T-helper 17 cell (primary cell): ENCODE results near the gene ESCO1. TPM values are rescaled to one million over a fixed set of nuclear protein-coding genes. Genes with fewer than 3 reads are reported as not detected.
"Not testable (repeated sequence)": the region's sequence is repeated elsewhere in the genome, so short reads cannot be mapped to it uniquely, and the experiment has no call there.

ENCODE experiments used
- ATAC-seq: fragments of 150-1000 bp; cut with Tn5 transposase; 2 replicates; pipeline ENCODE4 v1.10.0; 2021; ENCODE audit warnings: mild to moderate bottlenecking, moderate library complexity
- DNase-seq, 3 donors: peaks; one replicate each; pipeline versions ENCODE4 v3.0.0 to v3.0.0-alpha.2; 2020 to 2021
- H3K9me3 ChIP-seq: one replicate; pipeline ENCODE4 v1.7.0; 2013; ENCODE audit warnings: low read length, mild to moderate bottlenecking; ENCODE audit not compliant: control insufficient read depth, poor library complexity, severe bottlenecking
- H3K27ac Mint-ChIP-seq: one replicate; pipeline ENCODE4 v1.8.0; 2022; ENCODE audit warnings: mild to moderate bottlenecking, moderate library complexity, mixed read lengths
- H3K27me3 Mint-ChIP-seq: one replicate; pipeline ENCODE4 v1.8.0; 2022; ENCODE audit warnings: mixed read lengths
- H3K36me3 Mint-ChIP-seq: one replicate; pipeline ENCODE4 v1.8.0; 2022; ENCODE audit warnings: low read depth, mixed read lengths
- H3K4me1 Mint-ChIP-seq: one replicate; pipeline ENCODE4 v1.8.0; 2022; ENCODE audit warnings: mild to moderate bottlenecking, mixed read lengths
- H3K4me3 Mint-ChIP-seq: one replicate; pipeline ENCODE4 v1.8.0; 2022; ENCODE audit warnings: mild to moderate bottlenecking, moderate library complexity, mixed read lengths
- total RNA-seq, 4 donors: library from RNA in 2 of 4; stranded (reverse) in 2 of 4; gene quantifications; one replicate each; pipeline ENCODE4 v1.2.3 and lab custom pipeline; 2022 to 2026

ESCO1 gene
- total RNA-seq = 10 to 100 TPM; 32.5 to 37.7 TPM
- 64.1 to 78.3 reads per million in 2 donors for total RNA-seq (lab: John Stamatoyannopoulos, UW)

- H3K4me1 Mint-ChIP-seq = peaks cover 32% of the 10 kb centered on the region
Measured at GRCh38 chr18:21600526-21601410, at the start of gene ESCO1. TSS of gene ESCO1 (minus strand) at chr18:21600704. CDS start at chr18:21574843, 25,861 bp downstream.

GRCh38 chr18:21640375-21640774 lies 39.9 kb upstream of the ESCO1 start:
- not testable (repeated sequence) for ATAC-seq, H3K27me3 Mint-ChIP-seq, H3K36me3 Mint-ChIP-seq, H3K9me3 ChIP-seq, H3K4me3 Mint-ChIP-seq, DNase-seq, H3K27ac Mint-ChIP-seq, H3K4me1 Mint-ChIP-seq

More at GRCh38 chr18:21600526-21601410, at the start of gene ESCO1:
- H3K27ac Mint-ChIP-seq = peak within 1 kb of the TSS; percentile 99
- ATAC-seq (peak; percentile 89), DNase-seq (peak; percentile 88 to 91 (median 88))
- no peaks in the 10 kb centered on the region for H3K27me3 Mint-ChIP-seq
- peaks cover 6% of the 10 kb centered on the region for H3K36me3 Mint-ChIP-seq
- peak within 1 kb of the TSS; percentile 98 for H3K4me3 Mint-ChIP-seq
- no peaks in the 10 kb centered on the region for H3K9me3 ChIP-seq

- DNase-seq (no peak), ATAC-seq (no peak)
- no peaks in the 10 kb centered on the region for H3K36me3 Mint-ChIP-seq
- H3K4me1 Mint-ChIP-seq = peaks cover 3% of the 10 kb centered on the region
- no peak overlapping the region for H3K4me3 Mint-ChIP-seq
- H3K27me3 Mint-ChIP-seq = no peaks in the 10 kb centered on the region
- H3K27ac Mint-ChIP-seq = peak overlapping the region; percentile 87
- H3K9me3 ChIP-seq = no peaks in the 10 kb centered on the region
Measured at GRCh38 chr18:21638822-21639221, 38.3 kb upstream of the ESCO1 start.

- DNase-seq (no peak), ATAC-seq (no peak)
- H3K27ac Mint-ChIP-seq = peak overlapping the region; percentile 11
- peaks cover 3% of the 10 kb centered on the region for H3K4me1 Mint-ChIP-seq
- no peaks in the 10 kb centered on the region for H3K36me3 Mint-ChIP-seq
- no peak overlapping the region for H3K4me3 Mint-ChIP-seq
- H3K9me3 ChIP-seq = no peaks in the 10 kb centered on the region
- no peaks in the 10 kb centered on the region for H3K27me3 Mint-ChIP-seq
Measured at GRCh38 chr18:21636769-21637168, 36.3 kb upstream of the ESCO1 start.

- Mint-ChIP-seq H3K27me3 (no peaks in the 10 kb centered on the region), H3K4me1 (peaks cover 3% of the 10 kb centered on the region), H3K36me3 (no peaks in the 10 kb centered on the region), H3K4me3 (no peak overlapping the region), H3K27ac (no peak overlapping the region)
- ATAC-seq (no peak), DNase-seq (no peak)
- H3K9me3 ChIP-seq = no peaks in the 10 kb centered on the region
Measured at GRCh38 chr18:21634588-21635199, 34.2 kb upstream of the ESCO1 start.

GRCh38 chr18:21632393-21632792 lies 31.9 kb upstream of the ESCO1 start:
- Mint-ChIP-seq H3K36me3 (no peaks in the 10 kb centered on the region), H3K27me3 (no peaks in the 10 kb centered on the region), H3K4me1 (peaks cover 12% of the 10 kb centered on the region), H3K4me3 (no peak overlapping the region), H3K27ac (no peak overlapping the region)
- DNase-seq (no peak), ATAC-seq (no peak)
- no peaks in the 10 kb centered on the region for H3K9me3 ChIP-seq

- ATAC-seq = peak; percentile 14
- peak overlapping the region; percentile 95 for H3K27ac Mint-ChIP-seq
Measured at GRCh38 chr18:21629089-21629832, 28.8 kb upstream of the ESCO1 start.

GRCh38 chr18:21621640-21622039 lies 21.1 kb upstream of the ESCO1 start:
- not testable (repeated sequence) for ATAC-seq, H3K36me3 Mint-ChIP-seq, H3K27ac Mint-ChIP-seq, H3K27me3 Mint-ChIP-seq, H3K4me3 Mint-ChIP-seq, DNase-seq, H3K4me1 Mint-ChIP-seq, H3K9me3 ChIP-seq

More at GRCh38 chr18:21629089-21629832, 28.8 kb upstream of the ESCO1 start:
- peaks cover 12% of the 10 kb centered on the region for H3K4me1 Mint-ChIP-seq
- H3K36me3 Mint-ChIP-seq = no peaks in the 10 kb centered on the region
- H3K9me3 ChIP-seq = no peaks in the 10 kb centered on the region
- H3K4me3 Mint-ChIP-seq = peak overlapping the region; percentile 83
- H3K27me3 Mint-ChIP-seq = no peaks in the 10 kb centered on the region
- DNase-seq = no peak

GRCh38 chr18:21612125-21613039 lies 11.9 kb upstream of the ESCO1 start, which contains the start of gene SNRPD1:
TSS of gene SNRPD1 (plus strand) at chr18:21612314. CDS start at chr18:21612430, 116 bp downstream.
- Mint-ChIP-seq H3K4me3 (peak within 1 kb of the TSS; percentile 98), H3K4me1 (peaks cover 22% of the 10 kb centered on the region), H3K27ac (peak within 1 kb of the TSS; percentile 97), H3K36me3 (peaks cover 3% of the 10 kb centered on the region), H3K27me3 (no peaks in the 10 kb centered on the region)
- peak; percentile 99 for ATAC-seq
- peak; percentile 80 to 89 (median 82) for DNase-seq
- no peaks in the 10 kb centered on the region for H3K9me3 ChIP-seq

GRCh38 chr18:21611401-21612124 lies 11.1 kb upstream of the ESCO1 start:
- not testable (repeated sequence) for H3K36me3 Mint-ChIP-seq, H3K27me3 Mint-ChIP-seq, H3K9me3 ChIP-seq, DNase-seq
- Mint-ChIP-seq H3K4me3 (peak overlapping the region; percentile 98), H3K27ac (peak overlapping the region; percentile 97), H3K4me1 (peaks cover 19% of the 10 kb centered on the region)
- ATAC-seq = peak; percentile 1

- Mint-ChIP-seq H3K4me3 (no peak overlapping the region), H3K27ac (peak overlapping the region; percentile 29), H3K4me1 (peaks cover 14% of the 10 kb centered on the region), H3K27me3 (no peaks in the 10 kb centered on the region), H3K36me3 (peaks cover 5% of the 10 kb centered on the region)
- no peaks in the 10 kb centered on the region for H3K9me3 ChIP-seq
- DNase-seq (no peak), ATAC-seq (no peak)
Measured at GRCh38 chr18:21605213-21605612, 4.7 kb upstream of the ESCO1 start.

GRCh38 chr18:21604671-21605070 lies 4.2 kb upstream of the ESCO1 start:
- ATAC-seq (no peak), DNase-seq (no peak)
- Mint-ChIP-seq H3K36me3 (peaks cover 6% of the 10 kb centered on the region), H3K27ac (peak overlapping the region; percentile 29), H3K4me3 (no peak overlapping the region), H3K27me3 (no peaks in the 10 kb centered on the region), H3K4me1 (peaks cover 18% of the 10 kb centered on the region)
- H3K9me3 ChIP-seq = no peaks in the 10 kb centered on the region
